Measurements from ENCODE around the gene NIM1K.

DNA sequence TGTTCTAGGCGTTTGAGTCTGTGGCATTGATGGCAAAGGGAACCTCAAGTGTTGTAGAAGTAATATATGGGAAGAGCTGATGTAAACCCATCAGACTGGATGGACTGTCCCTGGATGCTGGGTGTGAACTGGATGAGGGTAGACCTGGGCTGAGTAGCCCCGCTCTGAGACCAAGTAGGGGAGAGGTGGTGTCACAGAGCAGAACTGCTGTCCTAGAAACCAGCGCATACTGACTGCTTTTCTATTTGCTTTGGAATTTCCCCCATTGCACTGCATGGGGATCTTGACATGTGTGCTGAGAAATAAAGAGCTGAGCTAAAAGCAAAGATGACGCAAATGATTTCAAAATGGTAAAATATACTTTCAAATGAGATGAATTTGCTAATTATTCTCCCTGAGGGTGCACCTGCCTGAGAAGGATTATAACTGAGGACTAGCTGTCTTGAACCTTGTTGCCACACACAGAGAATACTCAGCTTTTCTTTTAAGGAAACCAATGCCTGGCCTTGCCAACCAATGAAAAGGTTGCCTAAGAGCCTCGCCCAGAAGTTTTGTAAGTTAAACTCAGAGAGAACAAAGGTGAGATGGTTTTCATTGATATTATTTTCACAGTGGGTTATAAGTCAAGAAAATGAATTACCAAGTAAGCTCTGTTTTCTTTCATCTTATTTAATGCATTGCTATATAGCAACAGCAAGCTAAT, 44.8 kb downstream of the NIM1K start:
- TF ChIP-seq POLR2AphosphoS5 (IDR thresholded peaks at IDR 0.05; ENCODE audit: low read depth, low read length) (no peak), SIN3A (IDR thresholded peaks at IDR 0.05; ENCODE audit: borderline replicate concordance, insufficient read depth, low read depth, low read length) (no peak), TCF7L2 (IDR thresholded peaks at IDR 0.05; ENCODE audit: low read depth, low read length) (no peak)
- TF ChIP-seq, protein P1, sequence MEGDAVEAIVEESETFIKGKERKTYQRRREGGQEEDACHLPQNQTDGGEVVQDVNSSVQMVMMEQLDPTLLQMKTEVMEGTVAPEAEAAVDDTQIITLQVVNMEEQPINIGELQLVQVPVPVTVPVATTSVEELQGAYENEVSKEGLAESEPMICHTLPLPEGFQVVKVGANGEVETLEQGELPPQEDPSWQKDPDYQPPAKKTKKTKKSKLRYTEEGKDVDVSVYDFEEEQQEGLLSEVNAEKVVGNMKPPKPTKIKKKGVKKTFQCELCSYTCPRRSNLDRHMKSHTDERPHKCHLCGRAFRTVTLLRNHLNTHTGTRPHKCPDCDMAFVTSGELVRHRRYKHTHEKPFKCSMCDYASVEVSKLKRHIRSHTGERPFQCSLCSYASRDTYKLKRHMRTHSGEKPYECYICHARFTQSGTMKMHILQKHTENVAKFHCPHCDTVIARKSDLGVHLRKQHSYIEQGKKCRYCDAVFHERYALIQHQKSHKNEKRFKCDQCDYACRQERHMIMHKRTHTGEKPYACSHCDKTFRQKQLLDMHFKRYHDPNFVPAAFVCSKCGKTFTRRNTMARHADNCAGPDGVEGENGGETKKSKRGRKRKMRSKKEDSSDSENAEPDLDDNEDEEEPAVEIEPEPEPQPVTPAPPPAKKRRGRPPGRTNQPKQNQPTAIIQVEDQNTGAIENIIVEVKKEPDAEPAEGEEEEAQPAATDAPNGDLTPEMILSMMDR (IDR thresholded peaks at IDR 0.05): no peak
- TF ChIP-seq, protein P2, sequence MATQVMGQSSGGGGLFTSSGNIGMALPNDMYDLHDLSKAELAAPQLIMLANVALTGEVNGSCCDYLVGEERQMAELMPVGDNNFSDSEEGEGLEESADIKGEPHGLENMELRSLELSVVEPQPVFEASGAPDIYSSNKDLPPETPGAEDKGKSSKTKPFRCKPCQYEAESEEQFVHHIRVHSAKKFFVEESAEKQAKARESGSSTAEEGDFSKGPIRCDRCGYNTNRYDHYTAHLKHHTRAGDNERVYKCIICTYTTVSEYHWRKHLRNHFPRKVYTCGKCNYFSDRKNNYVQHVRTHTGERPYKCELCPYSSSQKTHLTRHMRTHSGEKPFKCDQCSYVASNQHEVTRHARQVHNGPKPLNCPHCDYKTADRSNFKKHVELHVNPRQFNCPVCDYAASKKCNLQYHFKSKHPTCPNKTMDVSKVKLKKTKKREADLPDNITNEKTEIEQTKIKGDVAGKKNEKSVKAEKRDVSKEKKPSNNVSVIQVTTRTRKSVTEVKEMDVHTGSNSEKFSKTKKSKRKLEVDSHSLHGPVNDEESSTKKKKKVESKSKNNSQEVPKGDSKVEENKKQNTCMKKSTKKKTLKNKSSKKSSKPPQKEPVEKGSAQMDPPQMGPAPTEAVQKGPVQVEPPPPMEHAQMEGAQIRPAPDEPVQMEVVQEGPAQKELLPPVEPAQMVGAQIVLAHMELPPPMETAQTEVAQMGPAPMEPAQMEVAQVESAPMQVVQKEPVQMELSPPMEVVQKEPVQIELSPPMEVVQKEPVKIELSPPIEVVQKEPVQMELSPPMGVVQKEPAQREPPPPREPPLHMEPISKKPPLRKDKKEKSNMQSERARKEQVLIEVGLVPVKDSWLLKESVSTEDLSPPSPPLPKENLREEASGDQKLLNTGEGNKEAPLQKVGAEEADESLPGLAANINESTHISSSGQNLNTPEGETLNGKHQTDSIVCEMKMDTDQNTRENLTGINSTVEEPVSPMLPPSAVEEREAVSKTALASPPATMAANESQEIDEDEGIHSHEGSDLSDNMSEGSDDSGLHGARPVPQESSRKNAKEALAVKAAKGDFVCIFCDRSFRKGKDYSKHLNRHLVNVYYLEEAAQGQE (IDR thresholded peaks at IDR 0.05; ENCODE audit: insufficient read depth in 1 of 2, low read depth in 2 of 2, low read length in 1 of 2): no peak

Measured in Panc1 (cell line).